ENCODE results near the gene MRTFA. TPM values are rescaled to one million over a fixed set of nuclear protein-coding genes. Genes with fewer than 3 reads are reported as not detected.

The MRTFA gene
- total RNA-seq, 1 experiment from 2014 or later = 57.0 TPM

DNA sequence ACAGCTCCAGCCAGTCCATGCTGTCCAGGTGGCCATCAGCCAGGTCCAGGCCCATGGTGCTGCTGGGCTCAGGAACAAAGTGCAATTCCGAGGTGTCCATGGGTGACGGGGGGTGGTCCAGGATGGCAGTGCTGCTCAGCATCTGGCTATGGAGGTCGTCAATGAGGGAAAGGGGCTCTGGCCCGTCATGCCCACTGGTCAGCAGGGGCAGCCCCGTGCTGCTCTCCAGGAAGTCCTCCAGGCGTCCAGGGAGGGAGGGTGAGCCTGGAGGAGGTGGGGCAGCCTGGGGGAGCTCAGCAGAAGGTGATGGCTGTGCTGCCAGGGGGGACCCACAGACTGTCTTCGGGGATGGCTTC, 225.0 kb downstream of the MRTFA start:
- no peak for DNase-seq (ENCODE audit: low read depth)

DNA sequence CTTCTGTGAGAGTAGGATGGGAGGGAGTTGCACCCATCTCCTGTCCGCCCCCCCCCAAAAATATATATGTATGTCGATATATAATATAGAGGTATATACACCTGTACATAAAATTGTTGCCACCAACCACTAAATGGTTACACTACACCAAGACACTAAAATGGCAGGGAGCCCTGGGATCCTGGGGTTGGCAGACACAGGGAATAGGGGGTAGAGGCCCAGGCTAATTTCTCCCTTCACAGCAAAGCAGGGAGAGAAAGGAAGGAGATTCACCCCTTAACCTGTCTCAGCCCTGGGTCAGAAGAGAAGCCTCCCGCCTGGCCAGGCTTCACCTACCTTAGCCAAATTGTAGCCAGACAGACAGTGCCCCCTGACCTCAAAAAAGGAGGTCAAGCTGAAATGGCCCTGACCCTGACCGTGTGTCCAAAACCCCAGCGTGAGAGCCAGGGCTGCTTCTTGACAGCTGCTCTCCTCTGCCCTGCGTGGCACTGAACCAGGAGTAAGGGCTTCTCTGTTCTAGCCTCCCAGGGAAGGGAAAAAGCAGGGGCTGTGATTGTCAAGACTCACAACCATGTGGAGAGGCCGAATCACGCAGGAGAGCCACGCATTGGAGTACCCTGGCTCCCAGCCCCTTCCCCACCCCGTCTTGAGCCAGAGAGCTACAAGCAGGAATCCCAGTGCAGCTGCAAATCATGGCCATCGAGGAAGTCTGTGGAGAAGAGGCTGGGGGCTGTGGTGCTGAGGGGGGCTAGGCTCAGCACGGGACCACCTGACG, 225.6 kb downstream of the MRTFA start:
- no peak for DNase-seq (ENCODE audit: low read depth)

DNA sequence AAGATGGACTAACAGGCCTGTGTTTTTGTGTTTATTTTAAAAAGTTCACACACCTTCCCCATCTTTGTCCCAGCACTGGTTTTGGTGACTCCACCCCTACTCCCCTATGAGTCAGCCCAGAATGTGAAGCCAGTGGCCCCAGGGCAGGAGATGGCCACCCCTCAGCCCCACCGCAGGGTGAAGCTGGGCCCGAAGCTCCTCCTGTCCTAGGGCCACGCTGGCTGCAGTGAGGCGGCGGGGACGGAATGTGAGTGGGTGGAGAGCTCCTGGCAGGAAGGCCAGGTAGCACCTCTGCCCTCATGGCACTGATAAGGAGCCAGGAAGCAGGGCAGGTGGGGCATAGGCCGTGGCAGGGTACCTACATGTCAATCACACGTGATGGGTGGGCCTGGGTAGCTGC, 226.2 kb downstream of the MRTFA start:
- no peak for DNase-seq (ENCODE audit: low read depth)

DNA sequence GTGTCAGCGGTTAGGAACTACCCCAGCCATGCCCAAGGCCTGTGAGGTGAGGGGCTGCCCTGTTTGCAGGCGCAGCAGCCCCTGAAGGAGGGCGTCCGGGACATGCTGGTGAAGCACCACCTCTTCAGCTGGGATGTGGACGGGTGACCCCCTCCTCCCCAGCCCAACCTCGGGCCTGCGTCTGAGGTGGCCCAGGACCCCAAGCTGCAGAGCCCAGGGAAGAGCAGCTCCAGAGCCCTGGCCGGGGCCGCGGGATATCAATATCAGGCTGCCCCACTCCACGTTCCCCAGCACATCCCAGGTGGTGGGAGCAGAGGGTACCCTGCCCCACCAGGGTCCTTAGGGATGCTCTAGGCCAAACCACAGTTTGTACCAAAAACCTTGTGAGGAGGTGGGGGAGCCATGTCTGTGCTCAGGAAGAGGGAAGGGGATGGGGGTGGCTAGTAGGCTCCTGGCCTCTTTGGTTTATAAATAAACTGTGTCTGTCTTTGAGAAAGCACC, 226.9 kb downstream of the MRTFA start:
- no peak for DNase-seq (ENCODE audit: low read depth)

DNA sequence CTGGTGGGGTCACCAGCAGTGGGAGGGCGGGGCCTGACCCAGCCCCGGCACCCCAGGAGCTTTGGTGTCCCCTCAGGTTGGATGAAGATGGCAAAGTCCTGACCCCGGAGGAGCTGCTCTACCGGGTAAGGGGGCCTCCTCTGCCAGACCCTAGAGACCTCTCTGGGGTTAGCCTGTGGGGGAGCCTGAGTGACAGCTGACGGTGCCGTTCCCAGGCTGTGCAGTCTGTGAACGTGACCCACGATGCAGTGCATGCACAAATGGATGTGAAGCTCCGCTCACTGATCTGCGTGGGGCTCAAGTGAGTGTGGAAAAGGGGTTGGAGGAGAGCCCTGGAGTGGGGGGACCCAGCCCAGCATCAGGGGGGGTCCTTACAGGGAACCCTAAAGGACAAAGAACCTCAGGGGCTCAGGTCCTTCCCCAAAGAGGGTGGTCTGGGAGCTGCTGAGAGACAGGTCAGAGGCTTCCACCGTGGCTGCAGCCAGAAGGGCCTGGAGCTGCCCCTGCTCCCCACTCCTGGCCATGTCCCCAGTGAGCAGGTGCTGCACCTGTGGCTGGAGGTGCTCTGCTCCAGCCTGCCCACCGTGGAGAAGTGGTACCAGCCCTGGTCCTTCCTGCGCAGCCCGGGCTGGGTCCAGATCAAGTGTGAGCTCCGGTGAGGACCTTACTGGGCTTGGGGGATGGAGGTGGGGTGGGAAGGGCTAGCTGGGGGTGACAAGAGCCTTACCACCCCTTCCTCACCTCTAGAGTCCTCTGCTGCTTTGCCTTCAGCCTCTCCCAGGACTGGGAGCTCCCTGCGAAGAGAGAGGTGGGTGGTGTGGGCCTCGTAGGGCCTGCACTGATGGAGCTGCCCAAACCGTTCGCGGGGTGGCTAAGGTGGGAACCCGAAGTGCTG, 227.6 kb downstream of the MRTFA start:
- DNase-seq (ENCODE audit: low read depth) = no peak

DNA sequence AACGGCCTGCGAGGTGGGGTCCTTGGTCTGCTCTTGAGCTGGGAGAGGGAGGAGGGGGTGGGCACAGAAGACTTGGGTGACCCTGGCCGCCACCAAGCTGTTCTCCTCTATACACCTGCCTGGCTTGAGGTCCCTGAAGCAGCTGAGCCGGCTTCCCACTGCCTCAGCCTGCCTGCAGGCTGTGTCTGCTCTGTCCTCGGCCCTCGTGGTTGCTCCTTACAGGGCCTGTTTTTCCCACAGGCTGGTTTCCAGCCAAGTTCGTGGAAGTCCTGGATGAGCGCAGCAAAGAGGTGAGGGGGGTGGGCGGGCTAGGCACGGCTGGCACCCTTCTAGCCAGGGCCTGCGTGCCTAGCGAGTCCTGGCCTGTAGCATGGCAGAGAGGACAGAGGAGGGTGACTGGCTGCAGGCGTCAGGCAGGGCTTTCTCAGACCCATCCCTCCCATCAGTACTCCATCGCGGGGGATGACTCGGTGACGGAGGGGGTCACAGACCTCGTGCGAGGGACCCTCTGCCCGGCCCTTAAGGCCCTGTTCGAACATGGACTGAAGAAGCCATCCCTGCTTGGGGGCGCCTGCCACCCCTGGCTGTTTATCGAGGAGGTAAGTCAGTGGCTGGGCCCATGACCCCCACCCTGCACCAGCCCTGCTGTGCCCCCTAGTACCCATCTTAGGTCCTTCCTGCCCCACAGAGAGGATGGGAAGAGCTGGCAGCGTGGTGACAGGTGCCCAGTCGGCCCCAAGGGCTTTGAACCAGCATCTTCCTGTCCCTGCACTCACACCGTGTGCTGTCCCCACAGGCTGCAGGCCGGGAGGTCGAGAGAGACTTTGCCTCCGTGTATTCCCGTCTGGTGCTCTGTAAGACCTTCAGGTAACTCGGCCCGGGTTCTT, 228.4 kb downstream of the MRTFA start:
- DNase-seq (ENCODE audit: low read depth) = no peak

DNA sequence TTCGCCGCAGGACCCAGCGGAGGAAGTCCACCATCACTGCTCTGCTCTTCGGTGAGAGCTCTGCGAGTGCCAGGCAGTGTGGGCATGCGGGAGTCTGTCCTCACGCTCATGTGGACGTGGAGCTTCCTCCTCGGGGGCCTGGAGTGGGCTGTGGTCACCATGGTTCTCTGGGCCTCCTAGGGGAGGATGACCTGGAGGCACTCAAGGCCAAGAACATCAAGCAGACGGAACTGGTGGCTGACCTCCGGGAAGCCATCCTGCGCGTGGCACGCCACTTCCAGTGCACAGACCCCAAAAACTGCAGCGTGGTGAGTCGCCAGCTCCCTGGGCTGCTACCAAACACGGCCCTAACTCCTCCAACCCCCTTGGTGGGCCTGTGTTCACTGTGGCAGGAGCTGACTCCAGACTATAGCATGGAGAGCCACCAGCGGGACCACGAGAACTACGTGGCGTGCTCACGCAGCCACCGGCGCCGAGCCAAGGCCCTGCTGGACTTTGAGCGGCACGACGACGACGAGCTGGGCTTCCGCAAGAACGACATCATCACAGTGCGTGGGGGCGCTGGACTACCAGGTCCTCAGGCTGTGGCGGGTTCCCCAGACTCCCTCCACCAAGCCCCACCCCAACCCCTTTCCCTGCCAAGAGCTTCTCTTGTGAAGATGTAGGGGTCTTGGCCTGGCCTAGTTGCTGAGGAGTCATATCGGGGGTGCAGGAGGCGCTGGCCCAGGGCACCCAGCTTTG, 229.3 kb downstream of the MRTFA start:
- no peak for DNase-seq (ENCODE audit: low read depth)

DNA sequence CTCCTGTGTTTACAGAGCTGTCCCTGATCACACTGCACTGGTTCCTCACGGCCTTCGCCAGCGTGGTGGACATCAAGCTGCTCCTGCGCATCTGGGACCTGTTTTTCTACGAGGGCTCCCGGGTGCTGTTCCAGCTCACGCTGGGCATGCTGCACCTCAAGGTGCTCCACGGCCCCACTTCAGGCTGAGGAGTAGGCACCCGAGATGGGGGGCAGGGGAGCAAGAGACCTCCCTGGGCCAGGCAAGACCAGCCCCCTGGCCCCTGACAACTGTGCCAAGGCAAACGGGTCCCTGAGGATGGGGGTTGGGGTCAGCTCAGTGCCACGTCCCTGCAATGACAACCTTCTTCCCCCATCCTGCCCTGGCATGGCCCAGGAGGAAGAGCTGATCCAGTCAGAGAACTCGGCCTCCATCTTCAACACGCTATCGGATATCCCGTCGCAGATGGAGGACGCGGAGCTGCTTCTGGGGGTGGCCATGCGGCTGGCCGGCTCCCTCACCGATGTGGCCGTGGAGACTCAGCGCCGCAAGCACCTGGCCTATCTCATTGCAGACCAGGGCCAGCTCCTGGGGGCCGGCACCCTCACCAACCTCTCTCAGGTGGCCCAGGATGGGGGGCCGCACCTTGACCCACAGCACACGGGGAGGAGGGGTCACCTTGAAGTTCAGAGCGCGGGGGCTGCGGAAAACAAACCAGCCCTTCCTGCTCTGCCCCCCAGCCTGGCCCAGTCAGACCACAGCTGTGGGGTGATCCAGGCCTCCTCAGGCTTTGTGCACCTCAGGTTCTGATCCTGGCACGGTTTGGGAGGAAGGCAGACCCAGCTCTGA, 230.2 kb downstream of the MRTFA start:
- DNase-seq (ENCODE audit: low read depth) = no peak

DNA sequence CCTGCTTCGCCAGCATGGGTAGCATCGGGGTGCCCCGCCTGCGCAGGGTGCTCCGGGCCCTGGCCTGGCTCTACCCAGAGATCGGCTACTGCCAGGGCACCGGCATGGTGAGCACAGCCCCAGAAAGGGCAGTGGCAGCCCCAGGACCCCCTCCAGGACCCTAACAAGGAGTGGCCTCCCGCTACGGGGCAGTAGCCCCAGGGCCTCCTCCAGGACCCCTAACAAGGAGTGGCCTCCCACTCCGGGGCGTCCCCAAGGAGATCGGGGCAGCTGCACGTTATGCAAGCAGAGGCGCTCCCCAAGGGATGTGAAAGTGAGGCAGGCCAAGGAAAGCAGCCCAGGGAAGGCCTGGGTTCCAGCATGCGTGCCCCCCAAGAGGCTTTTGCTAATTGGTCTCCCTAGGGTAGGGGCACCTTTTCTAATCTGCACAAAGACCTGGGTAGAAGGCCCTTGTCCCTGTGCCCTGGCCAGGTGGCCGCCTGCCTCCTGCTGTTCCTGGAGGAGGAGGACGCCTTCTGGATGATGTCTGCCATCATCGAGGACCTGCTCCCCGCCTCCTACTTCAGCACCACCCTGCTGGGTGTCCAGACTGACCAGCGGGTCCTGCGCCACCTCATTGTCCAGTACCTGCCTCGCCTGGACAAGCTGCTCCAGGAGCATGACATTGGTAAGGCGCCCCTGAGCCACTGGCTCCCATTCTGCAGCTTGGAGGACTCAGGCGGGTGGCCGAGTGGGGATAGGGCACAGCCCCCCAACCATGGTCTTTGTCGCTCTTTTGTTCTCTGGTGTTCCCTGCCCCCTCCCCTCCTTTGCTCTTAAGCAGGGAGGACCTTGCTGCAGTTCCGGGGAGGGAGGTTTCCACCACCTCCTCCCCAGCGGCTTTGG, 231.1 kb downstream of the MRTFA start:
- DNase-seq (ENCODE audit: low read depth) = no peak

DNA sequence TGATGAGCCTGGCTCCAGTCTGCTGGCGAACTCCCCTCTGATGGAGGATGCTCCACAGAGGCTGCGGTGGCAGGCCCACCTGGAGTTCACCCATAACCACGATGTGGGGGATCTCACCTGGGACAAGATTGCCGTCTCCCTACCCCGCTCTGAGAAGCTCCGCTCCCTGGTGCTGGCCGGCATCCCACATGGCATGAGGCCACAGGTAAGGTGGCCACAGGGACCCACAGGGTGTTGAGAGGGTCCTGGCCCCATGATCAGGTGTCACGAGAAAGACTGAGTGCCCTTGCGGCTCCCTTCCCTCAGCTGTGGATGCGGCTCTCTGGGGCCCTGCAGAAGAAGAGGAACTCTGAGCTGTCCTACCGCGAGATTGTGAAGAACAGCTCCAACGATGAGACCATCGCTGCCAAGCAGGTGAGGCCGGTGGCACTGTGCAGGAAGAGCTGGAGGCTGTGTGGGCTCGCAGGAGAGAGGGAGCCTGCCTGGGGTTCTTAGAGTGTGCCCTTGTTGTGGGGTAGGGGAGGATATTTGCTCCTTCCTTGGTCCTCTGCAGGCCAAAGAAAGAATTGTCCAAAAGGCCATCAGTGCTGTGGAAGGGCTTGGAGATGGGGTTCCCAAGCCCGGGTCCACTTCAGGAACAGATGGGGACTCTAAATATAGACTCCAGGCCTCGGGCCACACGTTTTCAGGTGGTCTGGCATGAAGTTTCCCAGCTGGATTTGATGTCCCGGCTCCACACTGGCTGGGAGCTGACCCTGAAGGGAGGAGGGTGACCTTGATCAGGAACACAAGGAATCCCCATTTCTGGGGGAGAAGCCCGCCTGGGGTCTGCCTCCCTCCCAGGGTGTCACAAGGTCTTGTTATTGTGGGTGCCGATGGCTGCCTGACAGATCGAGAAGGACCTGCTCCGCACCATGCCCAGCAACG, 232.0 kb downstream of the MRTFA start:
- DNase-seq (ENCODE audit: low read depth) = no peak

DNA sequence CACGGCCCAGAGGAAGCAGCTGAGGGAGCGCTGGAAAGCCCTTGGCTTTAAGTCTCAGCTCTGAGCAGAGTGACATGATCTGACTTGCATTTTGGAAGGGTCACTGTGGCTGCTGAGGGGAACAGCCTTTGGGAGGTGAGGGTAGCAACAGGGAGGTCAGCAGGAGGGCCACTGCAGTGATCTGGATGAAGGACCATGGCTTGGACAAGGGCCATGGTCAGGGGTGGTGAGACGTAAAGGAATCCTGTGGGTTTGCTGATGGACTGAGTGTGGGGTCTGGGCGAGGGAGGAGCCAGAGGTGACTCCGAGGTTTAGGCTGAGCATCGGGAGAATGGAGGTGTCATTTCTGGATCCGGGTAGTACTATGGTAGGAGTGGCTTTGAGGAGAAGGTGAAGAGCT, 232.9 kb downstream of the MRTFA start:
- DNase-seq (ENCODE audit: low read depth) = no peak

DNA sequence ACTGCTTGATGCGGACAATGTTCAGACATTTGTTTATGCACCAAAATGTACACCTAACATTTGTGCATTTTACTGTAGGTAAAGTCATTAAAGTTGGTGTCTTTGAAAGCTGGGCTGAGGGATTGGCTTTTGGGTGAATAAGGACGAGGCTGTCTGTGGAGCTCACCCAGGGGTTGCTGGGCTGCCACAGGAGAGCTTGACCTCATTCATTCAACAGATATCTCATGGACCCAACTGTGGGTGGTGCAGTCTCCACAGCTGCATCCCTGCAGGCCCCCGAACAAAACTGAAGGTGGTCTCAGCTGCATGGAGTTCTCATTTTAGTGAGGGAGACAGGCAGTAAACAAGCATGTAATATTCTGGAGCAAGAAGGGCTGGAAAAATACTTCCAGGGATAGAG, 233.4 kb downstream of the MRTFA start:
- DNase-seq (ENCODE audit: low read depth) = no peak

DNA sequence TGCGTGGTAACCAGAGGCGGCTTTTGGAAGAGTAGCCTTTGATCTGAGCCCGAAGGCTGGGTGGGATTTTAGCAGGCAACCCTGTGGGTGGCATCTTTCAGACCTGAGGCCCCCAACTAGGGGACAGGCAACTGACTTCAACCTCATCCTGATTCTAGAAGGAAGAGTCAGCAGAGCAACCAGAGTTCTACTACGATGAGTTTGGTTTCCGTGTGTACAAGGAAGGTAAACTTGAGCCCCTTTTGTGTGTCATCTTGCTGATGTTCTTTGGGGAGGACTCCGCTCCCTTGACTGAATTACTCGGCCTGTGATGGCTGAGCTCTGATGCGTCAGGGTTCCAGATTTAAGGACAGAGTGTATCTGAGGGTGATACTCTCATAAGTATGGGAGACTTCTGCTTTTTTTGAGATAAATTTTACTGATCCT, 234.5 kb downstream of the MRTFA start:
- DNase-seq (ENCODE audit: low read depth) = no peak

DNA sequence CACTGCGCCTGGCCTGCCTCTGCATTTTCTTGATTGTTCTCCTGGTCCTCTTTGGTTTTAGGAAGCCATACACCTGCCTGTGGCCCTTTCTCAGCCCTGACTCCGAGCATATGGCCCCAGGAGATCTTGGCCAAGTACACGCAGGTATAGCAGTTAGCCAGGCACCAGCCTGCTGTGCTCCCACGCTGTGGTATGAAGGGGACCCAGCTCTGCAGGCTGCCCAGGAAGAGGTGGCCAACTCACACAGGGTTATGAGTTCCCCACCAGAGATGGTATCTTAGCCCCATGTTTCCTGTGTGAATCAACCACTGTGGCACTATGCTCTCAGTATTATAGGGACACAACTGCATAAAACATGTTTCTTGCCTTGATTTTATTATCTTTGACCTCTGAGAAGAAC, 235.0 kb downstream of the MRTFA start:
- no peak for DNase-seq (ENCODE audit: low read depth)

DNA sequence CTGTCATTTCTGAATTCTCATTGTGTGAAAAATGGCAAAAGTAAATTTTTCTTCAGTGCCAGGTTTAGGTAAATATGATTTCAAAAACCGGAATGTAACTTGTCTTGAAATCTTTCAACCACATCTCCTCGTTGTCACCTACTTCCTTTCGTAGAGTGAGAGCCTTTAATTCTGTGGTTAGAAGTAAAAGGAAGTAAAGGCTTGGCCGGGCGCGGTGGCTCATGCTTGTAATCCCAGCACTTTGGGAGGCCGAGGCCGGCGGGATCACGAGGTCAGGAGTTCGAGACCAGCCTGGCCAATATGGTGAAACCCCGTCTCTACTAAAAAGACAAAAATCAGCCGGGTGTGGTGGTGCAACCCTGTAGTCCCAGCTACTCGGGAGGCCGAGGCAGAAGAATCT, 236.4 kb downstream of the MRTFA start:
- no peak for DNase-seq (ENCODE audit: low read depth)

DNA sequence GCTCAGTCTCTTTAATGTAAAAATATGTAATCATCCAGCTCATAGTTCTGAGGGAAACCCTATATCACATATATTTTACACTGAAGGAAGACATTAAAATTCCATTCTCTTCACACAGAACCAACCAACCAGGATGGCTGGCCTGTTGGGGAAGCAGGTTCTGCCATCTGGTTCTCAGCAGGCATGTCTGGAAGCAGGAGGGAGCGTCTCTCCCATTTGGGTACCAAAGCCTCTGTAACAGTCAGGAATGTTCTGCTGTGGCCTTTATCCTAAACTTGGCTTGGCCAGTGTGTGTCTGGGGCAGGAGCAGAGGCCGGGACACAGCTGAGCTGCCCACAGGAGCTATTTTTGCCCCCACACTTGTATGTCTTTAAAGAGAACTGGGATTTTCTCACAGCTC, 236.9 kb downstream of the MRTFA start:
- no peak for DNase-seq (ENCODE audit: low read depth)

DNA sequence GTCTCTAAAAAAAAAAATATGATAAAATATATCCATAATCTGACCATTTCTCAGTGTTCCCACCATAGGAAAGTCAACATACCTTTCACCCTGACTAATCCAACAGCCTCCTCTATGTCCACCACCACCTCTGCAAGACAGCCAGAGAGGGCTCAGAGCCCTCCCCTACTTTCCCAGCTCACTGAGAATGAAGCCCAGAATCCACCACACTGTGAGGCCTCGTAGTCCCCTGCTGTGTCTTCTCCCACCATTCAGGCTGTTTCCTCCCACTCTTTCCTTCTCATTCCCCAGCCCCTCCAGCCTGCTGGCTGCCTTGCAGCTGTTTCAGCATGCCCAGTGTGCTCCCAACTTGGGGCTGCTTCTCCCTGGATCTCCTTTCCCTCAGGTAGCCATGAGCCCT, 239.1 kb downstream of the MRTFA start:
- no peak for DNase-seq (ENCODE audit: low read depth)

DNA sequence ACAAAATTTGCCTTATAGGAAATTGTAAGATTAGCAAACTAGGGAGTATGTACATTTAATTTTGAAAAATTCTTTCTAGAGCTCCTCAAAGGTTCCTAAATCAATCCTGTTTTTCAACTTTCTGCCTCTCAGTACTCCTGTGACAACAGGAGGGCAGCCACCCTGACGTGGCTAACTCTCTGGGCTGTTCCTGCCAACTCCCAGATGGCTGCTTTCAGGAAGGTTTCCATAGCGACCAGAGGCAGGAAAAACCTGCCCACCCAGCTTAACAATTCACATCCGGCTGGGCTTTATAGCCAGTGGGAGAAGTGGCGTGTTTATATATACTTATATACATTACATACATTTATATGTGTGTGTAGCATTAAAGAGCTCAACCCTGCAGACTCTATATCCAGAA, 239.6 kb downstream of the MRTFA start:
- peak; percentile 60 for DNase-seq (ENCODE audit: low read depth)

Data from Daoy (cell line).